HG02759 (cell line): ENCODE measurements around the gene BTBD7.

Experiments
- ATAC-seq: cut with Tn5 transposase; IDR thresholded peaks from one replicate; pipeline ENCODE4 v1.9.1; 2021; ENCODE audit warnings: mild to moderate bottlenecking, moderate library complexity; ENCODE audit not compliant: unreplicated experiment

BTBD7 gene

GRCh38 chr14:93305725-93306418 is 27.0 kb downstream of the BTBD7 start:
- no peak for ATAC-seq

DNA sequence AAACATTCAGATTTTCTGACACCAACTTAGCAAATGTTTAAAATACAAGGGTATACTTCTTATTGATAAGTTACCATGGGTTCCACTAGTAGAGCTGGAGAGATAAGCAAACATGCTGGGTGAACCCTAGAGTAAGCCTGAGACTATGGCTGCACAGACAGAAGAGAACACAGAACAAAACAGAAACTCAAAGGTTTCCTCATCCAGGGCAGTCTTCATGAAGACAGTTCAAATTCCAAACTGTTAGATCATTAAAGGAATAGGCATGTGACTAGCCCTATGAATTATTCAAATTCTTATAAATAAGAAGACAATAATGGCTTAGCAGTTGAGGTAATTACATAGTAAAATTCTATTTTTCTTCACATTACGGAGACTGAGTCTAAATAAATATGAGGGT is 28.1 kb downstream of the BTBD7 start:
- ATAC-seq: no peak

DNA sequence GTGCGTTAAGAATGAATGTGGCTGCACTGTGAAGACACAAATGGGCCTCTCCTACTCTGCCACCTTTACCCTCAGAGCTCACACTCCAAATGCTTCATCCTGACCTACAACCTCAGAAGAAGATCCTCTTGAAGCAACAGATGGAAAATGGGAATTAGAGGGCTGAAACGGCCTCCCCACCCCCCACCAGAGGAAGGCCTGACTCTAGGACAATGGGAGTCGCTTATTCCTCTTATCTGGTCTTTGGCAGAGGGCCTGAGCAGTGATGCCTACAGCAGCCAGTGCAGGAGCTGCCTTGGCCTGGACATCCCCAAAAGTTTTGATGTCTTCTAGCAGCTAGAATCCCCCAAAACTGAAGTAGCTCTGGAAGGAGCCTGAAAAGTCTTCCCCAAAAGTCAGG is 29.2 kb downstream of the BTBD7 start:
- no peak for ATAC-seq

- ATAC-seq: no peak
Observed at GRCh38 chr14:93302688-93303581, 29.9 kb downstream of the BTBD7 start.

GRCh38 chr14:93301821-93302447 is 30.9 kb downstream of the BTBD7 start:
- ATAC-seq: no peak

DNA sequence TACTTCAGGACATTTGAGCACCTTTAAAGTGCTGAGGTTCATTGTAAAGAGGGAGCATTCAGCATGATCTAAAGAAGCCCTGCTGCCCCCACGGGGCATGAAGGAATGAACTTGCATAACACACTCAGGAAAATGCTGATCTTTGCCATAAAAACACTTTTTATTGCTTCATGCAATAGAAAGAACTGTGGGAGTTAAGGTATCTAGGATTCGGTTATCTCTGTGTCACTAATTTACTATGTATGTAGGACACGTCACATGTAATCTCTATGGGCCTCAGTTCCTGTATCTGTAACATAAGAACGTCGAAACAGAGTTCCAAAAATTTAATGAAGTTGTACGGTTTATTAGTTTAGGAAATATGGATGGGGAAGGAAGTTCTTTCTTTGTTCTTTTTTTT is 33.0 kb downstream of the BTBD7 start:
- no peak for ATAC-seq

- no peak for ATAC-seq
Observed at GRCh38 chr14:93299416-93299815, 33.4 kb downstream of the BTBD7 start.

DNA sequence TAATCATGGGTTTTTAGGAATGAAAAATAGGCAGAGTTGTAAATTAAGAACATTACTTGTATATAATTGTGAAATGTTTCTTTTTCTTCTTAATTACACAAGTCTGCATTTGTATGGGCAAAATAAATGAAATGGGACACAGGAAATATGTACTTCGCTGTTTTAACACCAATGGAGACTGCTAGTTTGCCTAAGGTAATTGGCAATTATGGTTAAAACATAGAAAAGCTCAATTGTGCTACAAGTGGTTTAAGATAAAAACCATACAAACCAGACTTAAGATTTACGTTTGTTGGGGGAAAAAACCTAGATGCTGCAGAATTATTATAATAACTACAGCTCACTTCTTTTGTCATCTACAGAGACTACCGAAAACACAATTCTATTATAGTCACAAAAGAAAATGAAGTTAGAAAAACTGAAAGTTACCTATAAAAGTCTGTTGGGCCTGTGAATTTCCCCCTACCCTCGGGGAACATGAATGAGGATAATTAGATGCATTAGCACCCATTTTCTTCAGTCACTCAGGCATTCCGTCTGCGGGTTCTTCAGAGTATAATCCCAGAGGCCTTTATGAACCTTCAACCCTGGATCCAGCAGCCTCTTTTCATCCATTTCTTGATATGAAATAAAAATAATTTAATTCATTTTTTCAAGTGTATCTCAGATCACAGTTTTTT is 37.2 kb downstream of the BTBD7 start:
- ATAC-seq: no peak

GRCh38 chr14:93286212-93286890 is 46.5 kb downstream of the BTBD7 start:
- ATAC-seq: no peak

- ATAC-seq: no peak
Observed at GRCh38 chr14:93285044-93285443, 47.8 kb downstream of the BTBD7 start.

- no peak for ATAC-seq
Observed at GRCh38 chr14:93281937-93282336, 50.9 kb downstream of the BTBD7 start.

- no peak for ATAC-seq
Observed at GRCh38 chr14:93280743-93281142, 52.1 kb downstream of the BTBD7 start.

DNA sequence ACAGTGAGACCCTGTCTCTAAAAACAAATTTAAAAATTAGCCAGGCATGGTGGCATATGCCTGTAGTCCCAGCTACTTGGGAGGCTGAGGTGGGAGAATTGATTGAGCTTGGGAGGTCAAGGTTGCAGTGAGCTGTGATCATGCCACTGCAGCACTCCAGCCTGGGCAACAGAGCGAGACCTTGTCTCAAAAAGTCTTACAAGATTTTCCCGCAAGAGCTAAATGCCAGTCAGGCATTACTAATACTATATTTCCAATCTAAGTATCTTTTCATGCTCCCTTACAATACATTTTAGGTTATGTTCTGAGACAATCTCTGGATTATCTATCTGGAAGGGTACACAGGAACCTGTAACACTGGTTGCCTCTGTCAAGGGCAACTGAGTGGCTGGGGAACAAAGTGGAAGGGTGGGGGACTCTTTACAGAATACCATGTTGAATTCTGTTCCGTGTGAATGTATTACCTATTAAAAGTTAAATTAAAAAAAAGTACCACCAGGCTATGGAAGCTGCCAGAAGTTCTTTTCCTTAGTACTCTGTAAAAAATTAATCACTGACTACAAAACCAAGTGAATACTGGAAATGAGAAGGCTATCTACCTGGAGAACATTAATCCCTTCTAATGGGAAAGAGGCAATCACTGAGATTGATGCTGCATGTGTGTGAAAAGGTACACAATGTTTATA is 56.7 kb downstream of the BTBD7 start:
- no peak for ATAC-seq

- ATAC-seq: no peak
Observed at GRCh38 chr14:93274055-93274806, 58.6 kb downstream of the BTBD7 start.

DNA sequence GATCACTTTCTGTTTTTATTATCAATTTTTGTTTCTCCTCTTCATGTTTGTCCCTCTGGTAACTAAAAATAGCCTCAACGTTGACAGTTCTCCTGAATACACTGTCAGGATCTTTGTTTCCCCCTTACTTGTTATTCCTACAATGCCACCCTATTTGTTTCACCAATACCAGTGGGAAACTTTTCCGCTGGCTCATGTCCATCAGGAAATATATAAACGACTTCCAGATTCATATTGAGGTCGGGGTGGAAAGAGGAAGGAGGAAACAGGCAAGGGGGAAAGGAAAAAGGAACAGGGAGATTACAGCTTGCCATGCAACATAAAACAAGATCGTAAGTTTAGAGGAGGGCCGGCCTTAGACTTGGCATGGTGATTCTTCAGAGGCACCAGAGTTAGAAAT is 61.7 kb downstream of the BTBD7 start:
- ATAC-seq: no peak

- no peak for ATAC-seq
Observed at GRCh38 chr14:93269341-93270068, 63.3 kb downstream of the BTBD7 start.

- no peak for ATAC-seq
Observed at GRCh38 chr14:93268406-93268805, 64.4 kb downstream of the BTBD7 start.

DNA sequence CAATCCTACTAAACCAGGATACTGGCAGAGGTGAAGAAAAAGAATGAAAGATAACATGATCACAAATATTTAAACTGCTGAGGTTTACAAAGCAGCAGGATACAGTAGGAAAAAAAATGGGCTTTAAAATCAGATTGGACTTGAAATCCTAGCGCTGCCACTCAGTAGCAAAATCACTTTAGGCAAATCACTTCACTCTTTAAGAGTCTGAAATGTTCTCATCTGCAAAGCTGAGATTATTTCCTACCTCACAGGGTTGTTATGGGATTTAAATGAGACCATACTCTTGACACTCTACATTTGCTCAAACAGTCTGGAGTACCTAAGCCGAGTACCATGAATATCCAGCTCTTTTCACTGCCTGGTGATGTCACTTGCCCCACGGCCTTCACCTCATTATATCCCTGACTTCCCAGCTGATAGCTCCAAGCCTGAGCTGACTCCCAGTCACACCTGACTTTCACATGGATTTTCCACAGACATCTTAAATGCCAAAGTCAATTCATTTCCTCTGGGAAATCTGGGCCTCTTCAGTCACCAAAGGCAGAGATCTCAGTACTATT is 65.6 kb downstream of the BTBD7 start:
- ATAC-seq: no peak
